Subcutaneous adipose tissue (tissue), 4 donors: ENCODE results near the gene ARMH2. TPM values are rescaled to one million over a fixed set of nuclear protein-coding genes. Genes with fewer than 3 reads are reported as not detected.

Source experiments
- total RNA-seq, 4 donors: library from RNA; depleted of rRNA; stranded (reverse); fragments of >200 nt; gene quantifications; one replicate each; pipeline ENCODE4 v1.1.0, GENCODE V29; 2016
- TF ChIP-seq, protein P1 (sequence below): fragments of 450-650 bp; IDR thresholded peaks from one replicate; pipeline ENCODE4 v1.5.1; 2016; ENCODE audit warnings: low read depth, mild to moderate bottlenecking, control low read depth, antibody characterized with exemption, moderate library complexity

Gene ARMH2
- total RNA-seq, result not detected

DNA sequence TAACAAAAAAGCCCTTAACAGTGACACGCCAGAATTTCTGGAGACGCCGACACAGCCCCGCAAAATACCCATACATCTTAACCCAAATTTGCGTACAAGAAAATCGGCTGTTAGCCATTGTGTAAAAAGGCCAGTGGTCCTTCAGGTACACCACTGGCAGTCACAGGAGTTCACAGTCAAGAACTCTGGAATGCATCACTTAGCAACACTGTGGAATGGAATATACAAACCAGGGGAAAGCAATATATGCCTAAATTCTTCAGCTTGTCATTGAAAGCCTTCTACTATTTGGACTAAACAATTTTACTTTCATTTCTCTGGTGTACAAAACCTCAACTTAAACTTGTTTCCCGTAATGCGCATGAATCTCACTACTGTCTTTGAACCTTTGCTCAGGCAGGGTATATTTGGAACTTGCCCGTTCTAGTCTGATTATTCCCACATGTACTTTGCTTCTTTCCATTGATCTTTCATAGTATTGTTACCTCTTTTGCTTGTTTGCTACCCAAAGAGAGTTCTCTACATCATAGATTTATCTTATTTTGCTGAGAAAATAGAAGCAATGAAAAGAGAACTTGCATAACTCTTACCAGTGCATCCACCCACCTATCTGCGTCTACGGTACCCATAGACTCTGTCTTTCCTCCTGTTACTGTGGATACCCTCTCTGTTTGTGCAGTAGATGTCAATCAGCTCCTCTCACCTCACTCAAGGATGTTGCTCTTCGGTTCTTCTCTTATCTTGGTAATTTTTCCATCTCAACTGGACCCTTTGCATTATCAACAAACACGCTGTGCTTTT, at the start of gene ARMH2:
Gene ARMH2, minus strand, starts transcription at position 178 of the 801 bp plus-strand sequence. Its CDS starts 60 bp downstream, at position 118.
- TF ChIP-seq, protein P1, sequence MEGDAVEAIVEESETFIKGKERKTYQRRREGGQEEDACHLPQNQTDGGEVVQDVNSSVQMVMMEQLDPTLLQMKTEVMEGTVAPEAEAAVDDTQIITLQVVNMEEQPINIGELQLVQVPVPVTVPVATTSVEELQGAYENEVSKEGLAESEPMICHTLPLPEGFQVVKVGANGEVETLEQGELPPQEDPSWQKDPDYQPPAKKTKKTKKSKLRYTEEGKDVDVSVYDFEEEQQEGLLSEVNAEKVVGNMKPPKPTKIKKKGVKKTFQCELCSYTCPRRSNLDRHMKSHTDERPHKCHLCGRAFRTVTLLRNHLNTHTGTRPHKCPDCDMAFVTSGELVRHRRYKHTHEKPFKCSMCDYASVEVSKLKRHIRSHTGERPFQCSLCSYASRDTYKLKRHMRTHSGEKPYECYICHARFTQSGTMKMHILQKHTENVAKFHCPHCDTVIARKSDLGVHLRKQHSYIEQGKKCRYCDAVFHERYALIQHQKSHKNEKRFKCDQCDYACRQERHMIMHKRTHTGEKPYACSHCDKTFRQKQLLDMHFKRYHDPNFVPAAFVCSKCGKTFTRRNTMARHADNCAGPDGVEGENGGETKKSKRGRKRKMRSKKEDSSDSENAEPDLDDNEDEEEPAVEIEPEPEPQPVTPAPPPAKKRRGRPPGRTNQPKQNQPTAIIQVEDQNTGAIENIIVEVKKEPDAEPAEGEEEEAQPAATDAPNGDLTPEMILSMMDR, result no peak

DNA sequence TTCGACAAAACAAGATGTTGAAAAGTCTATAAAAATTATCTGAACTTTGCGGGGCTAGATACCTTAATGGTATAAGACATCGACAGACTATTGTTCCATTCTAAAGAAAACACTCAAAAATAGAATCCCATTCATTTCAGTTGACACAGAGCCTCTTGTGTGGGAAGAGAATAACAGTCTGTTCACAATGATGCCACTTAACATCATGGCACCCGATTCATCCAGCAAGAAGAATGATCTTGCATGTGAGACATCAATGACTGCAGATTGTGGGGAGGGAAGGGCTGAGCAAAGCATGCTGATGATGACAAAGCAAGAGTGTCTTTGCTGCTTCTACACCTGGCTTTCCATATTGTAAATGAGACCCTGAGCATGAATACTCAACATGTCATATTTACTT, 49.7 kb upstream of the ARMH2 start:
- TF ChIP-seq, protein P1, result no peak

DNA sequence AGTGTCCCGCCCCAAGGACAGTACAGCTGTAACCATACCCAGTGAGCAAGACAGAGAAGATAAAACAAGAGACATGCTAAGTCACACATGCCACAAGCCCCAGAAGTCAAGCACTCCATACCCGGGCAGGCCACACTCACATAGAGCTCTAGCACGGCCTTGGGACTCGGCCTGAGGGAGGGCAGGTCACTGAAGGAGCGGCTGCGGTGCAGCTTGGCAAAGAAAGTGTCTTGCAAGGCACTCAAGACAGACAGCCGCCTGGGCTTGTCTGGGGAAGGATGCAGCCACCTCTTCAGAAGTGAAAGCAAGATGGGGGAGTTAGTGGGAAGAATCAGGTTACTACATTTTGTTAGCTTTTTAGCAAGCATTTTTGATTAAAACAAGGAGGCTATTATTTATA, 48.7 kb upstream of the ARMH2 start:
- TF ChIP-seq, protein P1, result no peak

DNA sequence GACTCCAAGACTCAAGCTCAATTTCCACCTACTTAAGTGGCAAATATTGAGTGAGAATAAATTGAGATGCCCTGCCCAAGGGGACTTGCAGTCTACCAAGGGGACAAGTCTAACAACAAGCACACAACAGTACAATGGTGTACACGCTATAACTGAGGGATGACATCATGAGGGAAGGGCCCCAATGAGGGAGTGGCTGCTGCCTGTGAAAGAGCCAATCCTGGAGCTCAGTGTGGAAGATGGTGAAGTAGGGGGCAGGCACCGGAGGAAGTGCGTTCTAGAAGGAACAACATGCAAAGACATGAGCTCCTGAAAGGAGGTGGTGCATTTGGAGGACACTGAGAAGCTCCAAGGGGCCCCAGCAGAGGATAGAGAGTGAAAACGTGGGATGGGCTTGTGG, 46.9 kb upstream of the ARMH2 start:
- TF ChIP-seq, protein P1, result no peak

DNA sequence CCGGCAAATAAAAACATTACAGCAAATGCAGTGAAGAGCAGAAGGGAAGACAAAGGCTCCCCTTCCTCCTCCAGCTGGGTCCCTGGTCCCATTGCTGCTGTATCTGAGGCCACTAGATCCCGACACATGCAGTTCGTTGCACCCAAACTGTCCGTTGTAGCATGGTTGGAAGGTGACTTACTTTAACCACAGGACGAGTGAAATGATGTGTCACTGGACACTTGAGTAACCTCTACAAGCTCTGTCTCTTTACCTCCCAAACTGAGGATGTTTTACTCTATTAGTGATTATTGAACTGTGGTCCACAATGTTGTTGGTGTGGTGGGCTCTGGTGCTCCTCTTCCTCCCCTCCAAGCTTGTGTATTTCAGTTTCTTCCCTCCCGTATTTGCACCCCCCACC, 46.2 kb upstream of the ARMH2 start:
- TF ChIP-seq, protein P1, result no peak

DNA sequence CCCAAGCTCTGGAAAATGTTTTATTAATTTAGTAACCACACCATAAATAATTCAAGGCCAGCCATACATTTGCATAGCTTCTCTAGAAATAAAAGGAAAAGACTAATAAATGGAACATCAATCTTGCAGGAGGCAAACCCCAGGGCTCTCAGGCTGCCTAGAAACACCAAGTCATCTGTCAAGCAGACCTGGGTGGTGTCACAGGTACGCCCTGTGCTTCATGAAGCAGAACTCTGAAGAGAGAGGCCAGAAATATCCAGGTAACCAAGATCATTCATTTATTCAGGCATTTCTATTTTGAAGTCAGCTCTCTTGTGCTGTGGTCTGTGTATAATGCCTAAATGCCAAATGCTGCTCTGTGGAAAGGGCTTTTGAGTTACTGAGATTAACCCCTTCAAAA, 45.3 kb upstream of the ARMH2 start:
- TF ChIP-seq, protein P1, result no peak

DNA sequence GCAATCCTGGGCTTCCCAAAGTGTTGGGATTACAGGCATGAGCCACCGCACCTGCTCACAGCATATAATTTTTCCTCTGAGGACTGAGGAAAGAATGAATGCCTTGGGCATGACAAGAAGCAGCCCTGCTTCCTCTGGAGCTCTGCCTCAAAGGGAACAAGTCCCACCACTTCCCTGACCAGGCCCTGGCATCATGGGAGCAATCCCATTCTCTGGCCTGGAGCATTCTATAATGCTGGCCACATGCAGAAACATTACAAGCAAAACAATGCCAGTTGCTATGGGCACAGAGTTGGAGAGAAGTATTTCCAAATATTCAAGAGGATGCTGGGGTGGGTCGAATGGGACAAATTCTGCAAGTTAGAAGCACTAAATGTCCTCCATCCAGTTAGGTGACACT, 41.5 kb upstream of the ARMH2 start:
- TF ChIP-seq, protein P1, result no peak
